T1000 (cell line): ENCODE measurements around the gene SH2D6.
"Not testable (repeated sequence)": the region's sequence is repeated elsewhere in the genome, so short reads cannot be mapped to it uniquely, and the experiment has no call there.

Experiments
- DNase-seq: peaks from one replicate; lab custom pipeline; 2025; ENCODE audit warnings: mixed read lengths; lab: John Stamatoyannopoulos, UW

SH2D6 gene

GRCh38 chr2:85398426-85399182 is 19.9 kb upstream of the SH2D6 start:
- DNase-seq = no peak

- no peak for DNase-seq
These were observed 19.4 kb upstream of the SH2D6 start for GRCh38 chr2:85399183-85399455.

GRCh38 chr2:85400023-85400422 is 18.5 kb upstream of the SH2D6 start:
- DNase-seq = no peak

GRCh38 chr2:85400541-85401463 is 17.7 kb upstream of the SH2D6 start:
- no peak for DNase-seq

GRCh38 chr2:85401464-85401805 is 17.1 kb upstream of the SH2D6 start:
- DNase-seq = no peak

GRCh38 chr2:85401844-85402243 is 16.7 kb upstream of the SH2D6 start:
- DNase-seq = no peak

- no peak for DNase-seq
These were observed 13.1 kb upstream of the SH2D6 start for GRCh38 chr2:85405201-85406059.

- no peak for DNase-seq
These were observed 8.5 kb upstream of the SH2D6 start, which contains the start of gene CAPG for GRCh38 chr2:85409845-85410583. TSS of gene CAPG (minus strand) at chr2:85410366. CDS start at chr2:85402145, 8,221 bp downstream.

- no peak for DNase-seq
These were observed 7.7 kb upstream of the SH2D6 start for GRCh38 chr2:85410584-85411404.

GRCh38 chr2:85411405-85411748 is 7.1 kb upstream of the SH2D6 start:
- DNase-seq = no peak

- DNase-seq = no peak
These were observed 4.7 kb upstream of the SH2D6 start for GRCh38 chr2:85413592-85414420.

GRCh38 chr2:85414421-85414759 is 4.1 kb upstream of the SH2D6 start:
- not testable (repeated sequence) for DNase-seq

GRCh38 chr2:85414761-85415553 is 3.6 kb upstream of the SH2D6 start:
- DNase-seq = no peak

- no peak for DNase-seq
These were observed 2.4 kb upstream of the SH2D6 start for GRCh38 chr2:85415980-85416650.

GRCh38 chr2:85419009-85419675 is 628 bp downstream of the SH2D6 start:
- no peak for DNase-seq

GRCh38 chr2:85420536-85421259 is 2.2 kb downstream of the SH2D6 start:
- peak; percentile 75 for DNase-seq

- no peak for DNase-seq
These were observed 3.0 kb downstream of the SH2D6 start for GRCh38 chr2:85421260-85422071.
